Renal cortex interstitium (tissue), 11 donors: ENCODE measurements around the gene VIM. TPM values are rescaled to one million over a fixed set of nuclear protein-coding genes. Genes with fewer than 3 reads are reported as not detected.
"Not testable (repeated sequence)": the region's sequence is repeated elsewhere in the genome, so short reads cannot be mapped to it uniquely, and the experiment has no call there.

Experiments used
- DNase-seq, 11 donors: peaks; one replicate each; pipeline ENCODE4 v3.0.0-alpha.2; 2013; ENCODE audit warnings: low read depth in 9 of 11, low spot score in 4 of 11; ENCODE audit errors: extremely low read depth in 1 of 11
- polyA plus RNA-seq, 3 donors: library from polyadenylated mRNA; unstranded; fragments of 120-200 nt; gene quantifications; one replicate each; pipeline ENCODE4 v1.2.1, GENCODE V29; 2013; ENCODE audit not compliant: insufficient read length in 3 of 3

Gene VIM
- polyA plus RNA-seq, 3 donors: 1,119 to 1,515 (median 1,333) TPM

DNA sequence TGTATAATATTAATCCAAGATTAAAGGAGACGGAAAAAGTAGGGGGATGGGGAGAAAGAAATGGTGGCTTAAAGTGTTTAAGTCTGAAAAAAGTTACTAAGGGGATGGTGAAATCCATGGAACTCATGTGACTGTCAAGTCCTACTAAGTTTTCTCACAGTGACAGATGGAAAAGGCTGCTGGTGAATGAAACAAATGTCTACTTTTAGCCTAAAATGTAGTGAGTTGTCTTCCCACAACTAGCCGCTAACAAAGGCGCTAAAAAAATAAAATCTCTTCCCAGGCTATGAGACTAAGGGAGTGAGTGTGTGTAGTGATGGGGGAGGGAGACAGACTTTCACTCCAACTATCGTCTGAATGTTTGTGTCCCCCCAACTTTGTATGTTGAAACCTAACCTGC lies 12.6 kb downstream of the VIM start:
- no peak for DNase-seq

DNA sequence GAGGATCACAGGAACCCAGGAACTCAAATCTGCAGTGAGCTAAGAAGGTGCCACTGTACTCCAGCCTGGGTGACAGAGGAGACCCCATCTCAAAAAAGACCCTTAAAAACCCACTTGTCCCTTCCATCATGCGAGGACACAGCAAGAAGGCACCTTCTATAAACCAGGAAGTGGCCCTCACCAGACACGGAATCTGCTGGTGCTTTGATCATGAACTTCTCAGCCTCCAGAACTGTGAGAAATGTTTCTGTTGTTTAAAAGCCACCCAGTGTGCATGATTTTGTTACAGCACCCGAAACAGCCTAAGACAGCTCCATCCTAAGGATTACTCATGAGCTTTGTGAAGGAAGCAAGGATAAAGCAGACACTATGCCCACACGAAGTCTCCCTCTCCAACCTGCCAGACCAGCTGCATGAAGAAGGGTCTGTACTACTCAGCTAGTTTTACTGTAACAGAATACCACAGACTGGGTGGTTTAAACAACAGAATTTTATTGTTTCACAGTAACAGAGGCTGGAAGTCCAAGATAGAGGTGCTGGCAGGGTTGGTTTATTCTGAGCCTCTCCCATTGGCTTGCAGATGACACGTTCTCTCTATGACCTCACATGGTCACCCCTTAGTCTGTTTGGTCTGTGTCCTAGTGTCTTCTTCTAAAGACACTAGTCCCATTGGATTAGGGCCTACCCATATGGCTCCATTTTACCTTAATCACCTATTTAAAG lies 13.7 kb downstream of the VIM start:
- DNase-seq: no peak

DNA sequence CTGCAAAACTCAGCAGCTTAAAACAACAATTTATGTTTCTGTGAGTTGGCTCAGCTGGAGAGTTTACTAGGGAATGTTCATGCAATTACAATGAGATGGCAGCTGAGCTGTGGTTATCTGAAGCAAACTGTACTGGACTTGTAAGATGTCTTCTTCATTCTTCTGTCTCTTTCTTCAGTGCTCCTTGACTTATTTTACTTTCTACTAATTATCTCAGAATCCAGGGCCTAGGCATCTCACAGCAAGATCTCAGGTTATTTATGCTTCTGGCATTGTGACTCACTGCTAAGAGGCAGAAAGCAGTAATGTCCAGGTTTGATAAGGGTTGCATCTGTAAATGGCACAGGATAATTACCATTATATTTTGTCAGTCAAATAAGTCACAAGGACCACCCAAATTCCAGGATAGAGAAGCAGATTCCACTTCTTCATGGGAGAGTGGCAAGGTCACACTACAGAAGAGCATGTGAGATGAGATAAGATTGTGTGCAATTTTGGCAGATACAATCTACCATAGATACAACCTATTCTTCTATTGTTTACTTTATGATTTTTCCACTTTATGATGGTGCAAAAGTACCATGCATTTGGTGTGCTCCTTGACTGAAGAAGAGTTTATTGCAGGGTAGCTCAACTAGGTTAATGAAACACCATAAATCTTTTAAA lies 16.8 kb downstream of the VIM start:
- DNase-seq: no peak

DNA sequence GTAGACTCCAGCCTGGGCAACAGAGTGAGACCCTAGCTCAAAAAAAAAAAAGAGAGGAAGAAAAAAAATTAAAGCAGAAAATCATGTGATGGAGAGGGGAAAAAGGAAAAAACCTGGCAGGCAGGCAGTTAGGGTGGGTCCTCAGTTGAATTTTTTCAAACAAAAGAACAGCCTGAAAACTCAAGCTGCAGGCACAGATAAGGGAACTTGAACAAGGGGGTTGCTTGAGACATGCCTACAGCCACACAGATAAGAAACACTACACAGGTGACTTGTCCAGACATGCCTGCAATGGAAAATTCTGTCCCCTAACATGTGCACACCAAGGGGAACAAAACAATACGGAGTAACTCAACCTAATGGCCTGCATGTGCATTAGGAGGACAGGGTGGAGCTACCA lies 19.2 kb downstream of the VIM start:
- no peak for DNase-seq

DNA sequence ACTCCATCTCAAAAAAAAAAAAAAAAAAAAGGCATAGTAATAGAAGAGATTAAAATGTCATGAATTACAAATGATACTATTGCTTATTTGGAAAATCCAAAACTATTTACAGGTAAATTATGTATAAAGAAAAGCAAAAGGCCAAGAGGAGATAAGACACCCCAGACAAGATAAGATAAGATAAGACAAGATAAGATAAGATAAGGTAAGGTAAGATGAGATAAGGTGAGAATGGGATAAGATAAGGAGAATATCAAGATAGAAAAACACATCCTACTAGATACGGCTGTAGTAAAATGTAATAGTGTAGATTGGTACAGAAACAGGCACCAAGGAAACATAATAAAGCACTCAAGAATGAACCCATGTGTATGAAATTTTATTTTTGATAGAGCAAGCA lies 20.9 kb downstream of the VIM start:
- no peak for DNase-seq

DNA sequence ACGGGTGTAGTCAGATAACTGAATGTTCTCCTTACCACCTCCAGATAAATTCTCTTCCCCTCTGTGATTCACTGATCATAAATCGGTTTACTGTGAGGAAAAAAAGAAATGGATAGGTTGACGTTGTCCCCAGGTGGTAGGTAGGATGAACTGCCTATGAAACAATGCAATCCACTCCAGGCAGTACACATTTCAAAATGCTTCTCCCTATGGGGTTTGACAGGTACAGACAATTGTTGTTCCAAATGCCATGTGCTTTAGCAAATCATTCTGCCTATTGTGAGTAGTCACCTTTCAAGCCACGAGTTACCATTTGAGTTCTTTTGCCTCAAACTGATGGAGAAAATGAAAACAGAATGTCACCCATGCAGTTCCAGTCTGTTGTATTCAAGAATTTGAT lies 21.8 kb downstream of the VIM start:
- no peak for DNase-seq

DNA sequence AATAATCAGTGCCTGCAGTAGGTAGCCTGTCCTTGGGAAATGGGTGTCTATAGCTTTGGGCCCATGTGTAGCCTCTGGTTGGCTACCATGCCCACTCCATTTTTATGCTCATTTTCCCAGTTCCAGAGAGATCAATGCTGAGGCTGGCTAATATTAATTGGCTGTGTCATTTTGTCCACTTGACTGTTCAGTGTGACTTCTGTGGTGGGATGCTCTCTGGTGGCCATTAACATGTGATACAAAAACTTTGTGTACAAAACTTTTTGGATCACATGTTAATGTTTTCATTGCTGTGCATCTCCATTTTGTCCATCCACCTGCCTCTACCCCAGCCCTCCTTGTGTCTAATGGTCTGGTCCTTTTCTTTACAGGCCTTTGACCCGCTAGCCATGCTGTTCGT lies 22.7 kb downstream of the VIM start:
- DNase-seq: no peak

DNA sequence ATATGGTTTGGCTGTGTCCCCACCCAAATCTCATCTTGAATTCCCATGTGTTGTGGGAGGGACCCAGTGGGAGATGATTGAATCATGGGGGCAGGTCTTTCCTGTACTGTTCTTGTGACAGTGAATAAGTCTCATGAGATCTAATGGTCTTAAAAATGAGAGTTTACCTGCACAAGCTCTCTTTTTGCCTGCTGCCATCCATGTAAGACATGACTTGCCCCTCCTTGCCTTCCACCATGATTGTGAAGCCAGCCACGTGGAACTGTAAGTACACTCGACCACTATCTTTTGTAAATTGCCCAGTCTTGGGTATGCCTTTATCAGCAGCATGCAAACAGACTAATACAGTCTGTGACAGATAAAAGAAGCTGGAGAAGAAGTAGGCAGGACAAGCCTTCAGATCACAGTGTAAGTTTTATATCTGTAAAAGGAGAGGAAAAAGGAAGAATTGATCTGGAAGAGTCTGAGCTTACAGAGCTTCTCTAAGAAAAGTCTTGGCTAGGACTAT lies 26.6 kb downstream of the VIM start:
- not testable (repeated sequence) for DNase-seq

DNA sequence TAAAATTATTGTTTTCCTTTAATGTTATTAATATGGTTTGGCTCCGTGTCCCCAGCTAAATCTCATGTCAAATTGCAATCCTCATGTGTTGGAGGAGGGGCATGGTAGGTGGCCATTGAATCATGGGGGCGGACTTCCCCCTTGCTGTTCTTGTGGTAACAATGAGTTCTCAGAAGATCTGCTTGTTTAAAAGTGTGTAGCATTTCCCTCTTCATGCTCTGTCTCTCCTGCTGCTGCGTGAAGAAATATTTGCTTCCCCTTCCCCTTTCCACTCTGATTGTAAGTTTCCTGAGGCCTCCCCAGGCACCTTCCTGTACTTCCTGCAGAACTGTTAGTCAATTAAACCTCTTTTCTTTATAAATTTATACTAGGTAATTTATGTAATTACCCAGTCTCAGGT lies 27.5 kb downstream of the VIM start:
- DNase-seq: no peak

DNA sequence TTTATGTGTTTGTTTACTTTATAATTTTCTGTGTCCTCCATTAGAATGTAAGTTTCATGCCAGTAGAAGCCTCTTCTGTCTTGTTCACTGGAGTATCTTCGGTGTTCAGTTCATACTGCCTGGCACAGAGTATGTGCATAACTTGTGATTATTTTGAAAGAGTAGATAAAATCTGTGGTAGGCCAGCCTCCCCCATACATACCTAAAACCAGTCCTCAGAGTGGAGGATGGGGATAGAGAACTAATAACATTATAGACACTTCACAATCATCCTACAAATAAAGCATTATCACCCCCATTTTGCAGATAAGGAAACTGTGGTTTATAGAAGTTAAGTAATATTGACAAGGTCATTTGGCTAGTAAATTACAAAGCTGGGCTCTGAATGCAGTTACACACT lies 28.0 kb downstream of the VIM start:
- DNase-seq: no peak

DNA sequence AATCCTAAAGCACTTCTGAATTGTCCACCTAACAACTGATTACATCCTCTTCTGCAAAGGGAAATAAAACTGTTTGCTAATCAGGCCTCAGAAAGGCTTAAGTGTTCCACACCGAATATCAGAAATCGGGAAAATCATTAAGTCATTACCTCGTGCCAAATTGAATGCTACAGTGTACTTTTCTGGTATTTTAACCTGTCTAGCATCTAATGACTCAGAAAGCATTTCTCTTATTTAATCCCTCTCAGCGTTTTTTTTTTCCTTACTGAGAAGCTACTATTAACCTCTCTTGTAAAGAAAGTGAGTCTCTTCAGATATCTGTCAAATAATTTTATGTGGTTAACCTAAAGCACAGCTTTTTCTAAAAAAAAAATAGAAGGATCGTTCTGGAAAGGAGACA lies 28.6 kb downstream of the VIM start:
- no peak for DNase-seq

DNA sequence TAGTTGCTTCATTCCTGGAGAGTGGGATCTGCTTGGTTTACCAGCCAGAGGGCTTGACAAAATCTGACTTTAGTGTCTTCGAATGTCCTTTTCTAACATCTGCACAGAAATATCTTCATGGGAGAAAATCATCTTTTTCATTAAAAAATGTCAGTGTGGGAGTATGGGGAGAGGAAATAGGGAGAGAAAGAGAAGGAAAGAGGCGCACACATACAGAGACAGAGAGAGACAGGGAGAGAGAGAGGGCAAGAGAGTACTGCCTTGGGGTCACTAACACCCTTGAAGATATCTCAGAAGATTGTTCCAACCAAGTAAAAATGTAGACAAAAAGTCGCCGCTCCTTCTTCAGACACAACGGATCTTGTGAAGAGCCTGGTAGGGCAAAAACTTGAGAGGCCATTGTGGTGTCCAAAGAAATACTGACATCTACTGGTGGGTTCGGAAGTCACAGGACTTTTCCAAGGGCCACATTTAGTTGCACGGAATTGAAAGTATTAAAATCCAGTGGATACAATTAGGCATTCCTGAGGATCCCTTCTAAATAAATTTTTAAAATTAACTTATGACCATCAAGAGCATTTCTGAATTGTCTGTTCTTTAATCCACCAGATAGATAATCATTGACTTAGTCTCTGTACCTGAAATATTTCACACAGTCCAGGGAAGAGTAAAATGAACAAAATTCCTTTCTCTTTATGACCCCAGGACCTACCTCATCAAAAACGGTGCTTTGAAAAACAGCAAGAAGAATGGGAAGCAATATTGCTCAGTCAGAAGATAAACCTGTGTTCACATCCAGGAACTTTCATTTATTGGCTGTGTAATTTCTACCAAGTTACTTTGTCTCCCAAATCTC lies 29.7 kb downstream of the VIM start:
- peak; percentile 29 to 69 (median 61) for DNase-seq

DNA sequence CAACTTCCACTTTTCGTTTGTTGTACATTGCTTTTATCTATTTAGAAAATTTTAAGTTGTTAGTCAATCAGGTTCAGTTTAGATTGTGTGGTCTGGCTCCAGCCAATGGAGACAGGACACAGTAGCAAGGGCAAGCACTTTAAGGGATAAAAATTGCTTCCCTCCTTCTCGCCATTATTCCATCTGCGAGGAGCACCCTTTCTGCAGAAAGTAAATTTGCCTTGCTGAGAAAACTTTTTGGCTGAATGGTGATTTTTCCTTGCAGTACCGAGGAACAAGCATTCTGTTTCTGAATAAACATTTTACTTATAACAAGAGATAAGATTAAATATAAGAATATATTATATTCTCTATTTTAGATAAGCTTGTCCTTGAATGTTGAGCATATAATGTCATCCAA lies 34.5 kb downstream of the VIM start:
- DNase-seq: no peak

DNA sequence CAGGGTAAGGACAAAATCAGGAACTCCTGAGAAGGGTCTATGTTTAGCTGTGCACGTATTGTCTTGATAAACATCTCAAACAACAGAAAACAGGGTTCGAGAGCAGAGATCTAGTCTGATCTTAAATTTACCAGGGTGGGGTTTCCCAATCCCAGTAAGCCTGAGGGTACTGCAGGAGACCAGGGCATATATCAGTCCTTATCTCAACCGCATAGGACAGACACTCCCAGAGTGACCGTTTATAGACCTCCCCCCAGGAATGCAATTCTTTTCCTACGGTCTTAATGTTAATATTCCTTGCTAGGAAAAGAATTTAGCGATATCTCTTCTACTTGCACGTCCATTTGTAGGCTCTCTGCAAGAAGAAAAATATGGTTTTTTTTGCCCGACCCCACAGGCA lies 35.5 kb downstream of the VIM start:
- DNase-seq: no peak

DNA sequence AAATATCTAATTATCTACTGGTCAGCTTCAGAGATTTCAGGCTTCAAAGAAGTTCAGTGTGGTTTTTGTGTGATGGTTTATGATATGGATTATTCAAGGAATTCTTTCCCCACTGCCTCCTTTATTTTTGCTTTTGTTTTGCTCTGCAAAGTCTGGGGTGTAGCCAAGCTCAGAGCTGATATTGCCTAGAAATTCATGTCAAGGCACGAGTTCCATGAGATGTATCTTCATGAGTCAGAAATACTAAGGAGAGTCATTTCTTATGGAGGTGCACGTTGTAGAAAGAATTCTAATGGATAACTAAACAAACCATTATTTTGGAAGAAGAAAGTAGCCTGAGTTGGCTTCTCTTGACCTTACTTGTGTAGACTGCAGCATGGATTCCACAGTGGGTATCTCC lies 37.4 kb downstream of the VIM start:
- no peak for DNase-seq

DNA sequence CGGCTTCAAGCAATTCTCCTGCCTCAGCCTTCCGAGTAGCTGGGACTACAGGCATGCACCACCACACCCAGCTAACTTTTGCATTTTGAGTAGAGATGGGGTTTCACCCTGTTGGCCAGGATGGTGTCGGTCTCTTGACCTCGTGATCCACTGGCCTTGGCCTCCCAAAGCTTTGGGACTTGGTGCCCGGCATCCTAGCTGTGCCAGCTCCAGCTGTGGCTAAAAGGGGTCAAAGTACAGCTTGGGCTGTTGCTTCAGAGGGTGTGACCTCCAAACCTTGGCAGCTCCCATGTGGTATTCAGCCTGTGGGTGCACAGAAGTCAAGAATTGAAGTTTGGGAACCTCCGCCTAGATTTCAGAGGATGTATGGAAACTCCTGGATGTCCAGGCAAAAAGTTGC lies 38.5 kb downstream of the VIM start:
- not testable (repeated sequence) for DNase-seq

DNA sequence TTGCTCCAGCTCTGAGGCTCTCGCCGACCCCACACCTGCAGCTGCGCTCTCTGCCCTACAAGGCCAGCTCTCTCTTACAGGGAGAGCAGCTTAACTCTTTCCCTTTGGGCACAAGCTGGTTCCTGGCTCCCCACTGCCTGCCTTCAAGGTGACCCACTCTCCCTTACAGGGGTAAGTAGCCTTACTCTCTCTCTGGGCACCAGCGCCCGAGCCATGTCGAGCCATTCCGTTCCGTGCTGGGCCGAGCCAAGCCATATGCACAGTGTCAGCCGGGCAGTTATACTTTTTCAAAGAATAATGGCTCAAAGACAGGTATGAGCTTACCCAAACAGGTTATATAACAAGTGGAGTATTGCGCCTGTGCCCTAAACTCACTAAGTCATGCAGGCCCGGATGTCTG lies 44.6 kb downstream of the VIM start:
- no peak for DNase-seq

DNA sequence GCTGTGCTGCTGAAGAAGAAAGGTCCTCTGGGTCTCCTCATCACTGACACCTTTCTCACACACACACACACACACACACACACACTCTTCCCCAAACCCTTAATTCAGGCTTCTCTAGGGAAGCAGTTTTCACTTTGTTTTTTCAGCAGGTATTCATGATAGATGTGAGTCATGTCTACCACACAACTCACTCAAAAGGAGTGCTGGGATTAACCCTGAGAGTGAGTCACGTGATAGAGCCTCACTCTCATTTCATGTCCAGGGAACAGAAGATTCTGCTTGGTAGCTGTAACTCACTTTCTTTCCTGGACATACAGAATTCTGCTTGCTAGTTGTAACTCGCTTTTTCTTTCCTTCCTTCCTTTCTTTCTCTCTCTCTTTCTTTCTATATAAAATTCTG lies 45.4 kb downstream of the VIM start:
- no peak for DNase-seq

DNA sequence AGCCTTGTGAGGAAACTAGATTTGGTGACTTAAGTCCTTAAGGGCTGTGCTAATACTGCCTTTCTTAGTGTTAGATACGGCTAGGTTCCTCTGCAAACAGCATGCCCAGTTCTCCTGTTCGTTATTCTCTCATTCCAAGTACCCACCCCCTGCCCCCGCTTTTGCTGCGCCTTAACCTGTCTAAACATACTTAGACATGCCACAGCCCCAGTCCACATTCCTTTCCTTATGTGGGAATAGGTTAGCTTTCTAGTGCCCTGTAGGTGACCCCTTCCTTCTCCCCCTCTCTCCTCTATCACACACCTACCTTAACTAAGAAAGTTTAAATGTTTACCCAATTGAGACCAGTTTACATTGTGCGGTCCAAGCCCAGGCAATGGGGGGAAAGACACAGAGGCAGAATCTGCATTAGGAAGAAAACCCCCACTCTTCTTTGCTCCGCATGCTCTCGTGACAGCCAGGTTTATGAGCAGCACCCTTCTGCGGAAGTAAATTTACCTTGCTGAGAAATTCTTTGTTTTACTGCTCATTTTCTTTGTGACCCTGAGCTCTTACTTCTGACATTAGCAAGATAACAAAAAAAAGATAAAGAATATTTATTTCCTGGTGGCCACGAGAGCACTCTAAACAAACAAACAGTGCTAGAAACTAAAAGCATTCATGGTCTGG lies 48.8 kb downstream of the VIM start:
- no peak for DNase-seq
